Sigmoid colon (tissue), 4 donors: ENCODE results near the gene RNASET2.

Experiments used
- CTCF ChIP-seq, 4 experiments: fragments of 450-650 bp in 3 of 4; fragments of 200-600 bp in 1 of 4; IDR thresholded peaks; one replicate each; pipeline ENCODE4 v1.5.1; 2016 to 2019; ENCODE audit warnings: antibody characterized with exemption in 4 of 4, mild to moderate bottlenecking in 3 of 4, moderate library complexity in 2 of 4
- POLR2A ChIP-seq, 2 donors: fragments of 450-650 bp; IDR thresholded peaks; one replicate each; pipeline ENCODE4 v1.6.1; 2016; ENCODE audit warnings: antibody characterized with exemption in 2 of 2, mild to moderate bottlenecking in 2 of 2, moderate library complexity in 2 of 2
- POLR2AphosphoS5 ChIP-seq, 4 donors: sonication (generic); formaldehyde crosslinking; IDR thresholded peaks; one replicate each; pipeline ENCODE4 v1.6.1; 2017; ENCODE audit warnings: antibody characterized with exemption in 4 of 4

- no peak for TF ChIP-seq CTCF (IDR thresholded peaks at IDR 0.05)
- TF ChIP-seq POLR2AphosphoS5 (IDR thresholded peaks at IDR 0.05), result no peak
- TF ChIP-seq POLR2A (IDR thresholded peaks at IDR 0.05), result no peak
Measured at GRCh38 chr6:166907373-166907841, 48.9 kb downstream of the RNASET2 start.
